HG03060 (cell line): Measurements from ENCODE around the gene DTX2.
A peak's percentile ranks its signal among the peaks of the same experiment; 100 is the strongest.
"Not testable (repeated sequence)": the region's sequence is repeated elsewhere in the genome, so short reads cannot be mapped to it uniquely, and the experiment has no call there.

Experiments
- ATAC-seq: cut with Tn5 transposase; IDR thresholded peaks from one replicate; pipeline ENCODE4 v1.9.1; 2021; ENCODE audit warnings: low read depth, moderate number of reproducible peaks; ENCODE audit not compliant: unreplicated experiment

DTX2 gene

DNA sequence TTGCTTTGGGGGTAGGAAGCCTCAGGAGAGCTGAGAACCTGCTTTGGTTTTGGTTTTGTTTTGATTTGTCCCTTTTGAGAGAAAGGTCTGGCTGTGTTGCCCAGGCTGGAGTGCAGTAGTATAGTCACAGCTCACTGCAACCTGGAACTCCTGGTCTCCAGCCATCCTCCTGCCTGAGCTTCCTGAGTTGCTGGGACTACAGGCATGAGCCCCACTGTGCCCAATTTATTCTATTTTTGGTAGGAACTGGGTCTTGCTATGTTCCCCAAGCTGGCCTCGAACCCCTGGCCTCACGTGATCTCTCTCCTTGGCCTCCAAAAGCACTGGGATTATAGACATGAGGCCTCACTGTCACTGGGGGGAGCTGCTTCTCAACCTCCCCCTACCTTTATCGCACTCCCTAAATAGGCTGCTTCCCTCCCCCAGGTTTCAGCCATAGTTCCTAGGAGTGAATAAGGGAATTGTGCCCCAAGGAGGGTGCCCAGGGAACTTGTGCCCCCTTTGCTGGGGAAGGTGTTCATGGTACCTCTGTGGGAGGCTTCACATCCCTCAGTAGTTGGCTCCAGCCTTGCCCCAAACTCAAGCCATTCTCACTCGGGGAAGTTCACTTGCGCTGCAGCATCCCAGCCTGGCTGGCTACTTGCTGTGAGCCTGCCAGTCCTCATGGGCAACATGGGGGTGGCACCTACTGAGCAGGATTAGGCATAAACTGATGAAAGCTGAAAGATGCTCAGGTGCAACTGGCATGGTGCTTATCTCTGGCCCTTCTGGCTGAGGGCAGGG is 18.7 kb upstream of the DTX2 start:
- not testable (repeated sequence) for ATAC-seq

- ATAC-seq, result peak; percentile 48
Measured at GRCh38 chr7:76443846-76444245, 17.7 kb upstream of the DTX2 start.

DNA sequence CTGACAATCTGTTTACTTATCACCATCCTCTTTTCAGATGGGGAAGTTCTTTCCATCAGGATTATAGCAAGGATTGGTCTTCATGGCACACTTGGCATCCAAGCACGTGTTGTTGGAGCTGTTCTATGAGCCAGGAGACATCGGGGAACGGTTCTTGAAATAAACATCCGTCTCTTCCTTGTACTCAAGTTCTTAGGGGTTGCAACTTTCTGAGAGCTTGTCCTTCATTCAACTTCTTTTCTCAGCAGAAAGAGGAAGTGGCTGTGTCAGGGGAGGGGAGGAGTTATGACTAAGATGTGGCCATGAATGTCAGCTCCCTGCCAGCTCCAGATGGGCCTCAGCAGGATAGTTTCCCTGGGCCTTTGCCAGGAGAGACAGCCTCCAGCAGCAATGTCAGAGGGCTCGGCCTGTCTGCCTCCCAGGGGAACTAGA is 15.9 kb upstream of the DTX2 start:
- ATAC-seq, result not testable (repeated sequence)

DNA sequence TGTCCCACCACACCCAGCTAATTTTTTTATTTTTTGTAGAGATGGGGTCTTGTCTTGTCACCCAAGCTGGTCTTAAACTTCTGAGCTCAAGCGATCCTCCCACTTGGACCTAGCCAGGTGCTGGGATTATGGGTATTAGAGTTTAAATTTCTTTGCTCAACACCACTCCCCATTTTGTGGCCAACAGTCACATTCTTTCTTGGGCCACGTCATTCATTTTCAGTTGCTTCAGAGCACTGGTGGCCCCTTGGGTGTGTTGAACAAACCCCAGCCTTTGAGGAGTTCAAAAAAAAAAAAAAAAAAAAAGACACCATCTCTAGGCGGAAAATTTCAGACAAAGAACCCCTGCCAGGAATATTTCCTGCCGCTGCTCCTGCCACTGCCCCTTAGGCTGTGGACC is 4.5 kb upstream of the DTX2 start:
- ATAC-seq, result not testable (repeated sequence)

- ATAC-seq, result not testable (repeated sequence)
Measured at GRCh38 chr7:76458504-76458903, 3.0 kb upstream of the DTX2 start.

GRCh38 chr7:76460767-76461166 is 742 bp upstream of the DTX2 start:
- ATAC-seq, result not testable (repeated sequence)

- not testable (repeated sequence) for ATAC-seq
Measured at GRCh38 chr7:76462271-76462882, 868 bp downstream of the DTX2 start.

DNA sequence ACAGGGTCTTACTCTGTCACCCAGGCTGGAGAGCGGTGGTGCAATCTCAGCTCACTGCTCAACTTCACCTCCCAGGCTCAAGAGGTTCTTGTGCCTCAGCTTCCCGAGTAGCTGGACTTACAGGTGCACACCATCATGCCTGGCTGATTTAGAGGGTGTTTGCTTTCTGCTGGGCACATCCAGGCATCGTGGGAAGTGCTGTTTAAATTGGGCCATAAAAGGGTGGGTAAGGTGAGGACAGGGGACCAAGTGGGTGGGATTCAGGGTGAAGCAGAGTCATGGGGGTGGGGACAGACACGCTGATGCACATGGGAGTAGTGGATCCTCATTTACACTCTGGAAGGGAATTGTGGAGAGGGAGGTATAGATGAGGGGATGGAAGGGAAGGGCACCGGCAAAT is 3.5 kb downstream of the DTX2 start:
- ATAC-seq, result not testable (repeated sequence)

- not testable (repeated sequence) for ATAC-seq
Measured at GRCh38 chr7:76465950-76466349, 4.4 kb downstream of the DTX2 start.

GRCh38 chr7:76467743-76468404 is 6.4 kb downstream of the DTX2 start:
- ATAC-seq, result not testable (repeated sequence)

GRCh38 chr7:76471556-76472221 is 10.2 kb downstream of the DTX2 start:
- ATAC-seq, result not testable (repeated sequence)

GRCh38 chr7:76473097-76473496 is 11.6 kb downstream of the DTX2 start:
- ATAC-seq, result not testable (repeated sequence)

DNA sequence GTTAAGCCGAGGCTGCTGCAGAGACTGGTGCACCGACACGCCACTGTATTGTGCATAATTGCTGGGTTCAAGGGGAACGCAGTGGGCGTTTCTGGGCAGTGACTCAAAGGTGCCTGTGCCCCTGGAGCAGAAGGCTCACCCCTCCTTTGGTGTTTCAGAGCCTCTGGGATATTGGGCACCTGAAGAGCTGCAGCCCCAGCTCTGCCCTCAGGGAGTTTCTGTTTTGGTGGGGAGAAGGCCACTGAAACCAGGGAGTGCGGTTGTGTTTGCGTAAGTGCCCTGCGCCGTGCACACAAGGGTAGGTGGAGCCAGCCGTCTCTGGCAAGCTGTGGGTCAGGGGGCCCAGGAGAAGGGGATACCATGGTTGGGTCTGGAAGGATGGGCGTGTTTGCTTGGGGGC is 14.8 kb downstream of the DTX2 start:
- not testable (repeated sequence) for ATAC-seq

GRCh38 chr7:76476742-76477474 is 15.4 kb downstream of the DTX2 start:
- ATAC-seq, result not testable (repeated sequence)

- not testable (repeated sequence) for ATAC-seq
Measured at GRCh38 chr7:76479628-76480027, 18.1 kb downstream of the DTX2 start.

GRCh38 chr7:76480403-76481253 is 19.1 kb downstream of the DTX2 start:
- not testable (repeated sequence) for ATAC-seq

- not testable (repeated sequence) for ATAC-seq
Measured at GRCh38 chr7:76482660-76483059, 21.2 kb downstream of the DTX2 start.

GRCh38 chr7:76483081-76483480 is 21.6 kb downstream of the DTX2 start:
- not testable (repeated sequence) for ATAC-seq

- not testable (repeated sequence) for ATAC-seq
Measured at GRCh38 chr7:76484456-76484855, 22.9 kb downstream of the DTX2 start.
